GM18502 (cell line): ENCODE measurements around the gene HPGD.
A peak's percentile ranks its signal among the peaks of the same experiment; 100 is the strongest.

Experiments
- ATAC-seq: cut with Tn5 transposase; IDR thresholded peaks from one replicate; pipeline ENCODE4 v1.9.1; 2021; ENCODE audit warnings: mild to moderate bottlenecking; ENCODE audit not compliant: unreplicated experiment, poor library complexity

The HPGD gene

DNA sequence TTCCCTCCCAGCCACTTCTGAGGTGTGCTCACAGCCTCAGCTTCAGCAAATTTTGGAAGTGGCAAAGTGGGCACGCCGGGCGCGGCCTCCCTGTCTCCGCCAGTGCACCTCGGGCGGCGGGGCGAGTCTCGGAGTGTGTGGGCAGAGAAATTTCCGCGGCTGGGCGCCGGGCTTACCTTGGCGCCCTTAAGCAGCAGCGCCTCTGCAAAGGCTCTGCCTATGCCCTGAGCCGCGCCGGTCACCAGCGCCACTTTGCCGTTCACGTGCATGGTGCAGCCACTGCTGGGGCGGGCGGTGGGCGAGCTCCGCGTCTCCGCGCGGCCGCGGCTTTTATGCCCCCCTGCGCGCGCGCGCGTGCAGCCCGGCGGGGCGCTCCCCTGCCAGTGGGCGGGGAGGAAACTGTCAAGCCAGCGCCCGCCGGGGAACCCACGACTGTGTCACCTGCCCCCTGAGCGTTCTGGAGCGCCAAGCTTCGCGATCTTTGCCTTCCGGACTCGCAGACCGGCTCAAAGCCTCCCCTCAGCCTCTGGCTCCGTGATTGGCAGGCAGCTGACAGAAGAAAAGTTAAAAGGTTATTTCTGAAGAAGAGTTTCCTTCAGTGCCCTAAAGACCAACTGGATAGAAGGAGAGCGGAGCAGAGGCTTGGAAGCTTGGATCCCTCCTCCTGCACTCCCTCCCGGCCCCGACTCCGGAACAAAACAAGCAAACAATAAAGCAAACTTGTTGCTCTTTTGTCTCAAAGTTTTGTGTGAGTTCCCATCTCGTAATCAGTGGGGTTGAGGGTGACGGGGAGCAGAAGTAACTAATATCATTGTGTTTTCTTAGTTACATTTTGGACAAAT lies at the start of gene HPGD:
Gene HPGD (minus strand): TSS at position 306 of the 842 bp plus-strand sequence. CDS start 37 bp downstream, at position 269.
- peak; percentile 82 for ATAC-seq

DNA sequence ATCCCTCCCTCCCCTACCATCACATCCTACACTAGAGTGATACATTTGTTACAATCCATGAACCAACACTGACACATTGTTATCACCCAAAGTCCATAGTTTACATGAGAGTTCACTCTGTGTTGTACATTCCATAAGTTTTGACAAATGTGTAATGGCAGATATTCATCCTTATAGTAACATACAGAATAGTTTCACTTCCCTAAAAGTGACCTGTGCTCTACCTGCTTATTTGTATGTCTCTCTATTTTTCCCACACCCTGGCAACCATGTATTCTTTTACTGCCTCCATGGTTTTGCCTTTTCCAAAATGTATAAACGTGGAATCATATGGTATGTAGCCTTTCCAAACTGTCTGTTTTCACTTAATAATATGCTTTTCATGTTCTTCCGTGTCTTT lies 42.2 kb upstream of the HPGD start:
- peak; percentile 54 for ATAC-seq

- ATAC-seq: no peak
Observed at GRCh38 chr4:174563399-174563798, 41.1 kb upstream of the HPGD start.

- ATAC-seq: no peak
Observed at GRCh38 chr4:174561560-174561959, 39.3 kb upstream of the HPGD start.

- ATAC-seq: no peak
Observed at GRCh38 chr4:174559894-174560293, 37.6 kb upstream of the HPGD start.

- ATAC-seq: no peak
Observed at GRCh38 chr4:174555789-174556630, 33.7 kb upstream of the HPGD start.

DNA sequence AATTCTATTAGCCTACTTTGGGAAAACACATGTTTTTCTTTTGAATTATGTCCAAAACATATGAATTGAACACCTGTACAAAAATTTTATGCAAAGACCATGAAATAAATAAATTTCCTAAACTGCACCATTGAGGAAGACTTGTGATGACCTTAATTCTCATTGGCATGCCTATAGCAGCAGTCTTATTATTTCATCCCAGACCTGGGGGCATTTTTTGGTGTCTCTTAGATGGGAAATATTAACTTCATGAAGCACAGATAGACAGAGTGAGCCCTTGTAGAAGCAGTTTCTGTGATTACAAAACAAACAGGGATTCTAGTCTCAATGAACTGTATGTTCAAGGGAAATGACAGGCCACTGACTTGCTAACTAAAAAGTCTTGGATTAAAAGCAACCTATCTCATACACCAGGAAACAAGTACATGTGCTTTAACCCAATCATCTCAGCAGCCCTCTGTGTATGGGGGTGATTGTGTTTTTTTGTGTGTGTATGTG lies 32.0 kb upstream of the HPGD start:
- ATAC-seq: no peak

DNA sequence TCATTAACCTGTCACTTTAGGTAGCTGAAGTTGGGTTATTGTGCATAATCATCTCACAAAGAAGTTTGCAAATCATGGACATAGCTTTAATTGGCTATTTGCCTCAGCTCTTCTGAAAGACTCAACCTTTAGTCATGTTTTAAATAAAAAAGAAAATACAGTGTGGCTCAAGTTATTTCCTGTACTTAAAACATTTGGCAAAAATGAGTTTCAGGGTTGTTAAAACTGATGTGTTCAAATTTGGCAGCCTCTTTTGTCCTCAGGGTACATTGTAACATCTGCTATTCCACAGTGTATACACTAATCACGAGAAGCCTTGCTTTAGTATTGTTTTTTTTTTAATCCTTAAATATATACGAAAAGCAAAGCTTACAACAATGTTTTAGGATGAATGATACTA lies 31.5 kb upstream of the HPGD start:
- no peak for ATAC-seq

- no peak for ATAC-seq
Observed at GRCh38 chr4:174553031-174553430, 30.7 kb upstream of the HPGD start.

DNA sequence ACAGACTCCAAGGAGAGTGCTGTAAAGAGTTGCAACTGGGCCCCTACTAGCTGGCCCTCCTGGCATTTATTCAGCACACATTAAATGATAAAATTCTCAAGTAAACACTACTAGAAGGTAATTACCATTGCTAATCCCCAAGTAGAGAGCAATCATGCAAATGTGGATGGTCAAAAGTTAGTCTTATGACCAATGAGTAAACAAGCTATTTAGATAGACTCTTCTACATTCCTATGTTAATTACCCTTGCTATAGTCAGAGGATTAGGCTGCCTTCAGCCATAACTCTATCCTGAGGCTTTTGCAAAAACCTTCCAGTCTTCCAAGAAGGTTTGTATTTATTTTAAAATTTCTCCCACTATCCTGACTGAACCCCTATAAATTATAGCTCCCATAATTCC lies 28.3 kb upstream of the HPGD start:
- no peak for ATAC-seq

GRCh38 chr4:174549721-174550120 lies 27.4 kb upstream of the HPGD start:
- no peak for ATAC-seq

GRCh38 chr4:174545268-174545667 lies 23.0 kb upstream of the HPGD start:
- no peak for ATAC-seq

DNA sequence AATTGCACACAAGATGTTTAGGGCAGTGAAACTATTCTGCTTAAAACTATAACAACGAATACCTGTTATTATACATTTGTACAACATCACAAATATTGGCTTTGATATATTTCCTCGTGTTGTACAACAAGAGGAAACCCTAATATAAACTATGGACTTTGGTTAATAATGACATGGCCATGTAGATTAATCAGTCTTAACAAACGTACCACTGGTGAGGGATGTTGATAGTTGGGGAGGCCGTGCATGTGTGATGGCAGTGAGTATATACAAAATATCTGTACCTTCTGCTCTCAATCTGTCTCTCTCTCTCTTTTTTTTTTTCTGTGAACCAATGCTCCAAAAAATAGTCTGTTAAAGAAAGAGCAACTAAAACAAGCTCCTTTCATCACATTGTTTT lies 22.2 kb upstream of the HPGD start:
- ATAC-seq: no peak

DNA sequence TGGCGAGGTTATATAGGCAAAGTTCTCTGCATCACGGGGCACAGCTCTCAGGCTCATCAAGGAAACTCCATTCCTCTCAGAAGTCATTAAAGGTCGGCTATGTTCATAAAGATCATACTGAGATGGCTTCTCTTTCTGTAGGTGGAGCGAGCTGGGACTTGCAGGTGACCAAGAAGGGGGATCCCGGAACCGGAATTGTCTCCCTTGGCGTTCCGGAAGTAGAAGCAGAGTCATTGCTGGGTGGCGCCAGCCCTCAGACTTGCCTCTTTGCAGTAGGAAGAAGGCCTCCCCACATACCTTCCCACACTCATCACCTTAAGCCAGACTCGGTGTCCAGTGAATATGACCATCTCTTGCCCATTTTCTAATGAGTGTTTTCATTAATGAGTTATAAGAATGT lies 17.9 kb upstream of the HPGD start:
- no peak for ATAC-seq

DNA sequence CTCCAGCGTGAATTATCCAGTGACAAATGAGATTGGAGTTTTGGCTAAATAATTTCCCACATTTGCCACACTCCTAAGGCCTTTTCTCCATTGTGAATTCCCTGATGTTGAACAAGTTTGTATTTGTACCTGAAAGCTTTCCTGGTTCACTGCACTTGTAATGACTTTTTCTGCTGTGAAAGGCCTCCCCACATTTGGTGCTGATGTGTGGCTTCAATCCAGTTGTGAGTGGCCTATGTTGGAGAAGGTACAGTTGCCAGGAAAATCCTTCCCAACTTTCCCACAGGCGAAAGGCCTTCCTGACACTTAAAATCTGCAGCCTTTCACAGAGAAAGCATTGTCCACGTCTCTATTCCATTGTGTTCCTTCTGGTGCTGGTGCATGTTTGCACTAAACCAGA lies 17.3 kb upstream of the HPGD start:
- no peak for ATAC-seq

- no peak for ATAC-seq
Observed at GRCh38 chr4:174538876-174539250, 16.6 kb upstream of the HPGD start.

DNA sequence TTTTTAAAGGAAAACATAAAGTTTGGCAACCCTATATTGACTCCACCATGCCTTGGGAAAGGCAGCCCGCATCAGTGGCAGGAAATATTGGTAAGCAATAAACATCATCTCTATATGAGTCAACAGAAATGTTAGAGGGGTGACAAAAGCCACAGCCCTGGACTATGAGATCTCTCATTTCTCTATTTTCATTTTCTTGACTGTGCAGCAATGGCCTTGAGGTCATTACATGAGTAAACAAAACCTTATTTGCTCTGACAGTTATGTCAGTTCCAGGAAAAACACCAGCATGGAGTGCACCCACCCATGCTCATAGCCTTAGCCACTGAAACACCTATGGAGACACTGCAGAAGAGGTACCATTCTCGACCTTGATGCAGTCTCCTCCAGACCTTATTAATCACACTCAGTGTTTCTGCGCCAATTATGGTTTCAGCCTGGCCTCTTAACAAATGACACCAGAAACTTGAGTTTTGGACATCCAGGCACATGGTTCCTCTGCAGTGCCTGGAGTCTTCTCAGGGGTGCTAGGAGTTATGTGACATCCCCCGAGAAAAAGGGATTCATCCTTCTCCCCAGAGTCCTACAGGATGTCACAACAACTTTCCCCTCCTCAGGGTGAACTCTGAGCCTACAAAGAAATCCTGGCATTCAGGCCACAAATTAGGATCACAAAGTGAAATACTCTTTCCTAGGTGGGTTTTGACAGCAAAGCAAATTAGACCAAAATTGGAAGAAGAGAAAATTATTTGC lies 16.0 kb upstream of the HPGD start:
- ATAC-seq: peak; percentile 98

DNA sequence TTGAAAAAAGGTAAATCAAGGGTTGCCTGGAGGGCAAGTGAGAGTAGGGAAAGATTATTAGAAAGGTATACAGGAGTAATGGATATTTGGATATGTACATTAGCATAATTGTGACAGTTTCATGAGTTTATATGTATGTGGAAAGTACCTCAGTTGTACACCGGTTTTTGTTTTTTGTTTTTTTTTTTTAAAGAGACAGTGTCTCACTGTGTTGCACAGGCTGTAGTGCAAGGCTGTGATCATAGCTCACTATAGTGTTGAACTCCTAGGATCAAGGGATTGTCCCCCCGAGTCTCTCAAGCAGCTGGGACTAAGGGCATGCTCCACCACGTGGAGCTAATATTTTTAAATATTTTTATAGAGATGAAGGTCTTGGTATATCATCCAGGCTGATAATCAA lies 15.3 kb upstream of the HPGD start:
- ATAC-seq: peak; percentile 40

- ATAC-seq: no peak
Observed at GRCh38 chr4:174534461-174534860, 12.2 kb upstream of the HPGD start.

DNA sequence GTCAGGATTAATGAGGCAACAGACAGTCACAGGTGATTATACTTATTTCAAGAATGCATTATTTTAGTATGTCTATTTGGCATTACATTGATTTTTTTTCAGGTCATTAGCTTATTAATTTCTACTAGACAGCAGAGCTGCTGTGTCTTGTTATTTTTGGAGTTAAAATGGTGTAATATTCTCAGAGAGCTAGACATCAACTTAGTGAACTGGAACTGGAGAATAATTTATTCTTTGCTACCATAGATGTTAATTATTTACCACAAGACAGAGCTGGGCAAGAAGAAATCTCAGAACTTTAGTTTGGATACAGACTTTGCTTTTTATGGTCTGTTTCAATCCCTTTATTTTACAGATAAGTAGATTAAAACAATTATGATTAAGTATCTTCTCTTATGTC lies 10.2 kb upstream of the HPGD start:
- ATAC-seq: no peak

DNA sequence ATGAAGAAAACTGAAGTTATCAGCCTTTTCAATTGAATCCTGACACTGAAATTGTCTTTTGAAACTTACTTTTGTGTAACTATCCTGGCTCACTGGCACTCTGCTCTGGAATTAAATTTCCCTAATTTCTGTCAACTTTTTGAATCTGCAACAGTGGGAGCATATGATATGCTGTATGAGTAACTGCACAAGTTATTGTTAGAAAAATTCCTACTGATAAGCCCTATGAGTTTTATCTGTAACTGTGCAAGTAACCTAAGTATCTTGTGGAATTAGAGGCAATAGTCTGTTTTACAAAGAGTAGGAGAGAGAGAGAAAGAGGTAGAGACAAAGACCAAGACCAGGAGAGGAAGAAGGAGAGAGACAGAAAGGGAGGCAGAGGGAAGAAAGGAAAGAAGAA lies 9.2 kb upstream of the HPGD start:
- no peak for ATAC-seq
